Chondrocyte (in vitro differentiated cells): ENCODE data around the gene ANXA6. TPM values are rescaled to one million over a fixed set of nuclear protein-coding genes. Genes with fewer than 3 reads are reported as not detected.

Experiments
- DNase-seq: peaks from one replicate; pipeline ENCODE4 v3.0.0; 2021; ENCODE audit warnings: mixed read lengths, low spot score
- H3K27ac Mint-ChIP-seq: one replicate; pipeline ENCODE4 v1.8.0; 2021; ENCODE audit warnings: mild to moderate bottlenecking, moderate library complexity, mixed read lengths; ENCODE audit not compliant: unreplicated experiment
- H3K27me3 Mint-ChIP-seq: 2 replicates; pipeline ENCODE4 v1.8.0; 2021; ENCODE audit warnings: low read depth, mixed read lengths
- H3K36me3 Mint-ChIP-seq: 2 replicates; pipeline ENCODE4 v1.8.0; 2021; ENCODE audit warnings: low read depth, mixed read lengths
- H3K4me1 Mint-ChIP-seq: 2 replicates; pipeline ENCODE4 v1.8.0; 2021; ENCODE audit warnings: low read depth, mild to moderate bottlenecking, mixed read lengths
- H3K4me3 Mint-ChIP-seq: one replicate; pipeline ENCODE4 v1.8.0; 2021; ENCODE audit warnings: mild to moderate bottlenecking, moderate library complexity, mixed read lengths; ENCODE audit not compliant: unreplicated experiment
- H3K9me3 Mint-ChIP-seq: 2 replicates; pipeline ENCODE4 v1.8.0; 2021; ENCODE audit warnings: low read depth, mixed read lengths
- CTCF ChIP-seq: fragments of 200-600 bp; sonication (generic); IDR thresholded peaks from 2 replicates; pipeline ENCODE4 v1.5.0; 2021; ENCODE audit warnings: antibody characterized with exemption, mild to moderate bottlenecking, moderate library complexity
- total RNA-seq: library from RNA; stranded (reverse); gene quantifications from 3 replicates; pipeline ENCODE4 v1.2.1, GENCODE V29; 2021

The ANXA6 gene
- total RNA-seq, 1 donor from 2014 or later: 450 TPM

GRCh38 chr5:151174612-151175101 lies 17.1 kb upstream of the ANXA6 start:
- H3K27ac Mint-ChIP-seq: no peak overlapping the region
- DNase-seq: no peak
- no peaks in the 10 kb centered on the region for H3K9me3 Mint-ChIP-seq
- H3K4me1 Mint-ChIP-seq: no peaks in the 10 kb centered on the region
- H3K4me3 Mint-ChIP-seq: no peak overlapping the region
- H3K36me3 Mint-ChIP-seq: peaks cover 1% of the 10 kb centered on the region
- no peak for TF ChIP-seq CTCF
- peaks cover 15% of the 10 kb centered on the region for H3K27me3 Mint-ChIP-seq

GRCh38 chr5:151173711-151174611 lies 16.4 kb upstream of the ANXA6 start:
- no peak for TF ChIP-seq CTCF
- no peak for DNase-seq
- H3K4me1 Mint-ChIP-seq: no peaks in the 10 kb centered on the region
- peaks cover 1% of the 10 kb centered on the region for H3K36me3 Mint-ChIP-seq
- H3K27ac Mint-ChIP-seq: no peak overlapping the region
- H3K9me3 Mint-ChIP-seq: no peaks in the 10 kb centered on the region
- peaks cover 15% of the 10 kb centered on the region for H3K27me3 Mint-ChIP-seq
- no peak overlapping the region for H3K4me3 Mint-ChIP-seq

GRCh38 chr5:151171529-151171928 lies 13.9 kb upstream of the ANXA6 start:
- DNase-seq: no peak
- TF ChIP-seq CTCF: no peak
- no peaks in the 10 kb centered on the region for H3K4me1 Mint-ChIP-seq
- H3K9me3 Mint-ChIP-seq: no peaks in the 10 kb centered on the region
- no peak overlapping the region for H3K4me3 Mint-ChIP-seq
- H3K27ac Mint-ChIP-seq: no peak overlapping the region
- H3K27me3 Mint-ChIP-seq: peaks cover 9% of the 10 kb centered on the region
- H3K36me3 Mint-ChIP-seq: no peaks in the 10 kb centered on the region

GRCh38 chr5:151168602-151169344 lies 11.2 kb upstream of the ANXA6 start:
- H3K27me3 Mint-ChIP-seq: peaks cover 6% of the 10 kb centered on the region
- H3K9me3 Mint-ChIP-seq: no peaks in the 10 kb centered on the region
- no peaks in the 10 kb centered on the region for H3K36me3 Mint-ChIP-seq
- H3K27ac Mint-ChIP-seq: peak overlapping the region; percentile 20
- DNase-seq: no peak
- TF ChIP-seq CTCF: no peak
- no peak overlapping the region for H3K4me3 Mint-ChIP-seq
- peaks cover 5% of the 10 kb centered on the region for H3K4me1 Mint-ChIP-seq

- TF ChIP-seq CTCF: no peak
- H3K9me3 Mint-ChIP-seq: no peaks in the 10 kb centered on the region
Observed at GRCh38 chr5:151167022-151167421, 9.4 kb upstream of the ANXA6 start.

More at GRCh38 chr5:151167022-151167421, 9.4 kb upstream of the ANXA6 start:
- H3K4me3 Mint-ChIP-seq: no peak overlapping the region
- H3K36me3 Mint-ChIP-seq: no peaks in the 10 kb centered on the region
- peaks cover 6% of the 10 kb centered on the region for H3K27me3 Mint-ChIP-seq
- H3K27ac Mint-ChIP-seq: no peak overlapping the region
- DNase-seq: no peak
- peaks cover 5% of the 10 kb centered on the region for H3K4me1 Mint-ChIP-seq
